H1 (cell line): ENCODE measurements around the gene THOC7. TPM values are rescaled to one million over a fixed set of nuclear protein-coding genes. Genes with fewer than 3 reads are reported as not detected.

Experiments used
- CTCF ChIA-PET: fragments of 300-600 bp; sonication (Branson Sonifier 250); formaldehyde crosslinking; loops from one replicate; lab custom pipeline; 2021; ENCODE audit not compliant: partially characterized antibody; lab: Charles Lee
- POLR2A ChIA-PET: fragments of 300-600 bp; sonication (Branson Sonifier 250); formaldehyde crosslinking; loops from one replicate; lab custom pipeline; 2021; ENCODE audit warnings: inconsistent platforms; ENCODE audit not compliant: partially characterized antibody; lab: Charles Lee
- DNase-seq, 2 experiments: peaks; one replicate each; pipeline versions ENCODE4 v3.0.0 to v3.0.0-alpha.2; 2010 to 2022; ENCODE audit warnings: low spot score in 2 of 2, low read depth in 1 of 2, mixed read lengths in 1 of 2
- FAIRE-seq: peaks from 2 replicates; lab custom pipeline; 2011; peaks lifted over from hg19 to GRCh38; lab: Jason Lieb, UNC
- H2AFZ ChIP-seq: 2 replicates; pipeline ENCODE4 v1.8.1; 2012; ENCODE audit warnings: low read length, inconsistent platforms
- H2AK5ac ChIP-seq: 2 replicates; pipeline ENCODE4 v1.6.1; 2013; ENCODE audit warnings: low read depth, low read length
- H2BK120ac ChIP-seq: replicated peaks from 2 replicates; pipeline ENCODE3; 2013; ENCODE audit warnings: low read depth, low read length, inconsistent platforms
- H2BK12ac ChIP-seq: 2 replicates; pipeline ENCODE4 v1.6.1; 2013; ENCODE audit warnings: low read depth, low read length
- H2BK15ac ChIP-seq: 2 replicates; pipeline ENCODE4 v1.6.1; 2013; ENCODE audit warnings: low read length
- H2BK20ac ChIP-seq: 2 replicates; pipeline ENCODE4 v1.6.1; 2013; ENCODE audit warnings: low read length
- H2BK5ac ChIP-seq: 2 replicates; pipeline ENCODE4 v1.6.1; 2013; ENCODE audit warnings: low read depth, low read length
- H3K14ac ChIP-seq: 2 replicates; pipeline ENCODE4 v1.6.1; 2013; ENCODE audit warnings: inconsistent platforms; ENCODE audit not compliant: insufficient read length
- H3K18ac ChIP-seq: 2 replicates; pipeline ENCODE4 v1.6.1; 2013; ENCODE audit warnings: low read length; ENCODE audit errors: extremely low read depth
- H3K23ac ChIP-seq: 2 replicates; pipeline ENCODE4 v1.6.1; 2013; ENCODE audit warnings: inconsistent platforms; ENCODE audit not compliant: insufficient read length
- H3K23me2 ChIP-seq: 2 replicates; pipeline ENCODE4 v1.6.1; 2013; ENCODE audit warnings: low read depth, low read length
- H3K27ac ChIP-seq: 2 replicates; pipeline ENCODE4 v1.6.1; 2011; ENCODE audit warnings: low read depth, low read length, inconsistent platforms
- H3K27me3 ChIP-seq, 4 experiments: replicated peaks in 1 of 4; 1 replicate in 1 of 4; 2 replicates in 3 of 4; pipeline versions ENCODE4 v1.6.1 to v1.8.1; 2011 to 2013; ENCODE audit warnings: low read length in 3 of 4, mild to moderate bottlenecking in 3 of 4, inconsistent platforms in 2 of 4, mixed read lengths in 2 of 4, moderate library complexity in 1 of 4; ENCODE audit not compliant: control insufficient read depth in 3 of 4, insufficient read depth in 3 of 4; ENCODE audit errors: extremely low read depth in 1 of 4
- H3K36me3 ChIP-seq, 4 experiments: 2 replicates each; pipeline versions ENCODE4 v1.6.1 to v1.8.1; 2011 to 2013; ENCODE audit warnings: mild to moderate bottlenecking in 4 of 4, low read length in 3 of 4, moderate library complexity in 2 of 4, control low read depth in 1 of 4, inconsistent platforms in 1 of 4; ENCODE audit not compliant: insufficient read depth in 4 of 4, control insufficient read depth in 2 of 4
- H3K4ac ChIP-seq: replicated peaks from 2 replicates; pipeline ENCODE3; 2013; ENCODE audit warnings: low read length, low read depth, mixed read lengths, inconsistent platforms; ENCODE audit not compliant: insufficient read length
- H3K4me1 ChIP-seq, 4 experiments: replicated peaks in 1 of 4; 1 replicate in 1 of 4; 2 replicates in 3 of 4; pipeline versions ENCODE4 v1.6.1 to v1.8.1; 2011 to 2013; ENCODE audit warnings: low read length in 3 of 4, inconsistent platforms in 2 of 4, mixed read lengths in 1 of 4; ENCODE audit not compliant: insufficient read depth in 4 of 4, control insufficient read depth in 3 of 4
- H3K4me2 ChIP-seq, 2 experiments: 2 replicates each; pipeline versions ENCODE4 v1.6.1 to v1.8.1; 2011 to 2013; ENCODE audit warnings: low read depth in 2 of 2, low read length in 2 of 2, control low read depth in 1 of 2, inconsistent platforms in 1 of 2, mild to moderate bottlenecking in 1 of 2; ENCODE audit not compliant: insufficient read depth in 1 of 2
- H3K4me3 ChIP-seq, 4 experiments: fragments of 200-600, 300-600 bp in 1 of 4; sonication (generic), shearing (Covaris generic), sonication (Bioruptor Twin) in 1 of 4; 2 replicates each; pipeline versions ENCODE4 v1.5.1 to v1.8.1; 2011 to 2016; ENCODE audit warnings: low read length in 4 of 4, low read depth in 3 of 4, control low read depth in 2 of 4, inconsistent platforms in 2 of 4, mild to moderate bottlenecking in 2 of 4, mixed read lengths in 1 of 4, moderate library complexity in 1 of 4; ENCODE audit not compliant: insufficient read depth in 2 of 4; ENCODE audit errors: extremely low read depth in 1 of 4
- H3K56ac ChIP-seq: replicated peaks from 2 replicates; pipeline ENCODE3; 2013; ENCODE audit warnings: low read depth, mild to moderate bottlenecking, mixed read lengths, low read length, inconsistent platforms; ENCODE audit not compliant: insufficient read length
- H3K79me1 ChIP-seq: 2 replicates; pipeline ENCODE4 v1.6.1; 2013; ENCODE audit warnings: low read depth, low read length, control low read depth
- H3K79me2 ChIP-seq, 2 experiments: 2 replicates each; pipeline versions ENCODE4 v1.6.1 to v1.8.1; 2012 to 2013; ENCODE audit warnings: low read length in 2 of 2, mild to moderate bottlenecking in 2 of 2, inconsistent platforms in 1 of 2; ENCODE audit not compliant: insufficient read depth in 2 of 2, control insufficient read depth in 1 of 2
- H3K9ac ChIP-seq, 4 experiments: replicated peaks in 1 of 4; 1 replicate in 1 of 4; 2 replicates in 3 of 4; pipeline versions ENCODE4 v1.6.1 to v1.8.1; 2011 to 2013; ENCODE audit warnings: low read depth in 3 of 4, low read length in 3 of 4, control low read depth in 2 of 4, mild to moderate bottlenecking in 2 of 4, moderate library complexity in 2 of 4, inconsistent platforms in 1 of 4; ENCODE audit errors: extremely low read depth in 1 of 4
- H3K9me3 ChIP-seq, 2 experiments: 2 replicates each; pipeline versions ENCODE4 v1.6.1 to v1.8.1; 2012 to 2013; ENCODE audit warnings: mild to moderate bottlenecking in 2 of 2, moderate library complexity in 2 of 2, control low read depth in 1 of 2, inconsistent platforms in 1 of 2, low read depth in 1 of 2, low read length in 1 of 2, mixed read lengths in 1 of 2; ENCODE audit not compliant: insufficient read depth in 2 of 2
- H4K20me1 ChIP-seq, 2 experiments: replicated peaks in 1 of 2; 2 replicates each; pipeline versions ENCODE3 to v1.8.1; 2011 to 2013; ENCODE audit warnings: inconsistent platforms in 2 of 2, low read length in 2 of 2, mild to moderate bottlenecking in 1 of 2; ENCODE audit not compliant: insufficient read depth in 2 of 2, control insufficient read depth in 1 of 2
- H4K5ac ChIP-seq: 2 replicates; pipeline ENCODE4 v1.6.1; 2013; ENCODE audit warnings: low read length, low read depth, mixed read lengths, inconsistent platforms; ENCODE audit not compliant: insufficient read length
- H4K8ac ChIP-seq: 2 replicates; pipeline ENCODE4 v1.8.0; 2013; ENCODE audit warnings: mild to moderate bottlenecking, moderate library complexity, low read length, inconsistent platforms; ENCODE audit not compliant: insufficient read depth; ENCODE audit errors: extremely low read depth
- H4K91ac ChIP-seq: replicated peaks from 2 replicates; pipeline ENCODE3; 2013; ENCODE audit warnings: low read length, mixed read lengths, inconsistent platforms; ENCODE audit not compliant: insufficient read length
- CTBP2 ChIP-seq: IDR thresholded peaks from 2 replicates; pipeline ENCODE4 v1.7.0; 2011; ENCODE audit warnings: borderline replicate concordance, mild to moderate bottlenecking, moderate library complexity, mixed read lengths, low read length; ENCODE audit not compliant: insufficient read depth, insufficient read length
- EZH2 ChIP-seq: fragments of 200-600 bp; sonication (generic); IDR thresholded peaks from 2 replicates; pipeline ENCODE4 v1.7.1; 2012; ENCODE audit warnings: low read depth, mild to moderate bottlenecking, moderate library complexity, low read length, inconsistent platforms; ENCODE audit not compliant: severe bottlenecking
- HDAC2 ChIP-seq, 2 experiments: fragments of 300-600 bp in 1 of 2; sonication (generic) in 1 of 2; IDR thresholded peaks; 2 replicates each; pipeline ENCODE4 v1.6.1; 2011 to 2012; ENCODE audit warnings: low read depth in 2 of 2, low read length in 2 of 2, mild to moderate bottlenecking in 2 of 2, moderate library complexity in 2 of 2, borderline replicate concordance in 1 of 2, inconsistent platforms in 1 of 2
- KDM4A ChIP-seq: IDR thresholded peaks from one replicate; pipeline ENCODE4 v1.7.1; 2012; ENCODE audit warnings: low read depth, mild to moderate bottlenecking, moderate library complexity, low read length, inconsistent platforms; ENCODE audit not compliant: severe bottlenecking
- SP2 ChIP-seq: IDR thresholded peaks from 2 replicates; pipeline ENCODE4 v1.6.1; 2012; ENCODE audit warnings: mild to moderate bottlenecking, low read length, inconsistent platforms
- WGBS, 2 experiments: shearing (Covaris generic) in 1 of 2; methylation state at CpG; one replicate each; pipeline versions ENCODE4 v1.1.6 to v1.1.7; 2013 to 2015; ENCODE audit warnings: low lambda C conversion rate in 2 of 2, mixed read lengths in 2 of 2, inconsistent platforms in 1 of 2, low coverage in 1 of 2, missing lambda C conversion rate in 1 of 2; ENCODE audit not compliant: insufficient replicate concordance in 2 of 2, insufficient coverage in 1 of 2, insufficient read length in 1 of 2; ENCODE audit errors: extremely low coverage in 1 of 2, missing lambda C conversion rate in 1 of 2; 5-methylcytosine and 5-hydroxymethylcytosine counted together
- polyA plus RNA-seq, 7 experiments: library from polyadenylated mRNA; depleted of rRNA in 3 of 7; stranded (reverse) in 5 of 7; unstranded in 2 of 7; fragments of >200 nt in 5 of 7; fragments of 200-250 nt in 2 of 7; gene quantifications; 1 replicate in 5 of 7; 2 replicates in 1 of 7; 4 replicates in 1 of 7; pipeline versions ENCODE4 v1.2.1 to v1.2.3, GENCODE V29; 2011 to 2013; ENCODE audit warnings: missing spikeins in 2 of 7, mixed read lengths in 2 of 7
- total RNA-seq: library from RNA; stranded (reverse); fragmentation: NEBNext Ultra II Directional; extraction: Animal tissue kit (Norgen Biotek cat#: 25700); gene quantifications from 2 replicates; pipeline ENCODE4 v1.2.1, GENCODE V29; 2021

THOC7 gene
- total and polyA plus RNA-seq, 2 of the 8 experiments (the other 6 are each of a cell fraction or from before 2014, with no cell fraction given): 18.7 to 74.0 TPM

GRCh38 chr3:63798949-63799348 is 64.7 kb downstream of the THOC7 start:
- H2BK5ac ChIP-seq: no peak overlapping the region
- no peak overlapping the region for H3K27ac ChIP-seq
- H3K4ac ChIP-seq: no peak overlapping the region
- H3K23me2 ChIP-seq: peaks cover under 1% of the 10 kb centered on the region; the same call in 1 of the 2 replicates
- no peak overlapping the region for H2BK20ac ChIP-seq
- H2AFZ ChIP-seq: no peak overlapping the region
- no peak overlapping the region for H4K91ac ChIP-seq
- no peak overlapping the region for H2BK12ac ChIP-seq
- ChIA-PET POLR2A (no interaction called here), CTCF (no interaction called here)
- no peak overlapping the region for H3K56ac ChIP-seq
- H3K4me1 ChIP-seq: peaks cover 0 to 3% (median 0%) of the 10 kb centered on the region in 4 experiments; a peak in 1 of 7 replicates
- H4K8ac ChIP-seq: no peak overlapping the region
- 92% methylated on average over 2 of the region's 2 CpGs; no CpG with 5 or more reads in 1 of the 2 experiments for WGBS, 2 experiments
- TF ChIP-seq CTBP2 (no peak), KDM4A (no peak), HDAC2 (IDR thresholded peaks at IDR 0.05; ENCODE audit: borderline replicate concordance in 1 of 2, low read depth in 2 of 2, low read length in 2 of 2) (no peak), EZH2 (no peak), SP2 (no peak)
- H3K14ac ChIP-seq: no peak overlapping the region
- no peak overlapping the region for H3K4me2 ChIP-seq
- no peak overlapping the region for H3K4me3 ChIP-seq
- DNase-seq: no peak
- H2BK15ac ChIP-seq: no peak overlapping the region
- H3K9ac ChIP-seq: no peak overlapping the region
- no peak overlapping the region for H2BK120ac ChIP-seq
- no peaks in the 10 kb centered on the region for H3K36me3 ChIP-seq
- H4K20me1 ChIP-seq: no peaks in the 10 kb centered on the region
- H4K5ac ChIP-seq: no peak overlapping the region
- peaks cover 0 to under 1% (median 0%) of the 10 kb centered on the region in 4 experiments; a peak in 2 of 7 replicates for H3K27me3 ChIP-seq
- no peaks in the 10 kb centered on the region for H3K9me3 ChIP-seq
- H3K23ac ChIP-seq: no peak overlapping the region
- FAIRE-seq: no peak
- no peak overlapping the region for H2AK5ac ChIP-seq
- no peaks in the 10 kb centered on the region for H3K79me1 ChIP-seq
- no peaks in the 10 kb centered on the region for H3K79me2 ChIP-seq
- no peak overlapping the region for H3K18ac ChIP-seq
